HG03039 (cell line): ENCODE measurements around the gene BCAP31.
"Not testable (repeated sequence)": the region's sequence is repeated elsewhere in the genome, so short reads cannot be mapped to it uniquely, and the experiment has no call there.

ENCODE experiments used
- ATAC-seq: cut with Tn5 transposase; IDR thresholded peaks from one replicate; pipeline ENCODE4 v1.9.1; 2021; ENCODE audit warnings: mild to moderate bottlenecking, moderate library complexity; ENCODE audit not compliant: unreplicated experiment

The BCAP31 gene

DNA sequence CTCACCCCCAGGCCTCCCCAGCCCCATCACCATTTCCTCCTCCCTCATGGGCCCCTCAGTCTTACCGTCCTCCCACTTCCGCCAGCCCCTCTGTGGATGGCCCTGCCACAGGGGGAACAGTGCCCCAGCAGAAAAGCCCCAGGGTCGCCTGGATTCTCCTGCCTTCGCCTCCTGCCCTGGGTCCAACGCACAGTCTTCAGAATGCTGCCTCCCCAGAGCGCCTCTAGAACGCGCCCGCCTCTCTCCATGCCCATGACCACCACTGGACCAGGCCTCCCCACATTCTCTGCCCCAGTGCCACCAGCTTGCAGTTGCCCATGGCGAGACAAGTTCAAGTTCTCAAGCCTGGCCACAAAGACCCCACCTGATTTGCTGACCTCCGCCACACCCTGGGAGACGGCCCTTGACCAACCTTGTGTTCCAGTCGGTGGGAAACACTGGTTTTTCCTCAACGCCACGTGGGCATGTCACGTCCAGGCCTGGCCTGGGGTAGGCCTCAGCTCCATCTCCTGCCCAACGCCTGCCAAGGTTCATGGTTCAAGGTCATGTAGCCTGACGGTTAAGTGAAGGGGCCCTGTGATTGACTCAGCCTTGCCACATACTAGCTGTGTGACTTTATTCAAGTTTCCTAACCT, 39.2 kb upstream of the BCAP31 start:
- no peak for ATAC-seq

DNA sequence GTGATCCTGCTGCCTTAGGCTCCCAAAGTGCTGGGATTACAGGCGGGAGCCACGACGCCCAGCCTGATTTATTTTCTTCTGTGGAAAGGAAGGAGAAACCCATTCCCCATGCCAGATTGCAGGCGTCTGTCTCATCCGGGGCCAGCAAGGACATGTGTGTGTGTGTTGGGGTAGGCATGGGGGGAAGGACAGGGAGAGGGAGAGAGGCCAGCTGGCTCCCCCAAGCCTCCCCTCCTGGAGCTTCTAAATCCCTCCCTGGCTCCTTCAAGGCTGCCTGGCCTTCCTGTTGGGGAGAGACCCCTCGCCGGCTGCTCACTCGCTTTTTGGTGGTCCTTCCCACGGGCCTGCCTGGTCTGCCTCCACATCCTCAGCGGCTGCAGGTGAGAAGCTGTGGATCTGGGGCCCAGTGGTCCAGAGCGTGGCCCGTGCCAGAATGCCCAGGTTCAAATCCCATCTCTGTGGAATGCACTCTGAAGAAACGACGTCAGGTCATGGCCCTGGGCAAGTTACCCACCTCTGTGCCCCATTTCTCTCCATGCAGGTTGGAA, 38.5 kb upstream of the BCAP31 start:
- ATAC-seq, result no peak

DNA sequence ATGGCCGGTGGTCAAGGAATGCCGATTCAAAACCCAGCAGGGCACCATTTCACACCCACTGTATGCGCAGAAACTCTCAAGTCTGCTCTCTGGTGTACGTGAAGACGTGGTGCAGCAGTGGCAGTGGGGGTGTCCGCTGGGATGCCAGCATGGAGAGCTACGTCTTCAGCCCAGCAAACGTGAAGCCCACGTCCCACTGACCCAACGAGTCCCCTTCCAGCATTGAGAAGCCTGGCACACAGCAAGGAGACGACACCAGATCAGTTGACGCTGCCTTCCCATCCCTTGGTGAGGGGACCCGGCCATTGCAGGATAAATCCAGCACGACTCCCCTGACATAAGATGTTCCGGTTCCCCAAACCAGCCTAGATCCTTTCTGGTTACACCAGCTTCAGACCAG, 37.7 kb upstream of the BCAP31 start:
- no peak for ATAC-seq

DNA sequence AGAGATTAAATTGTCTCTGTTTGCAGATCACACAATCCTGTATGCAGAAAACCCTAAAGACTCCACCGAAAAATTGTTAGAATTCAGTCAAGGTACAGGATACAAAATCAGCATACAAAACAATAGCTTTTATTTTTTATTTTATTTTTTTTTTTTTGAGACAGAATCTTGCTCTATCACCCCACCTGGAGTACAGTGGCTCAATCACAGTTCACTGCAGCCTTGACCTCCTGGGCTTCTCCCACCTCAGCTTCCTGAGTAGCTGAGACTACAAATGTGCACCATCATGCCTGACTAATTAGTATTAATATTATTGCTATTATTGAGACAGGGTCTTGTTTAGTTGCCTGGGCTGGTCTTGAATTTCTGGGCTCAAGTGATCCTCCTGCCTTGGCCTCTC, 30.9 kb upstream of the BCAP31 start:
- ATAC-seq, result no peak

DNA sequence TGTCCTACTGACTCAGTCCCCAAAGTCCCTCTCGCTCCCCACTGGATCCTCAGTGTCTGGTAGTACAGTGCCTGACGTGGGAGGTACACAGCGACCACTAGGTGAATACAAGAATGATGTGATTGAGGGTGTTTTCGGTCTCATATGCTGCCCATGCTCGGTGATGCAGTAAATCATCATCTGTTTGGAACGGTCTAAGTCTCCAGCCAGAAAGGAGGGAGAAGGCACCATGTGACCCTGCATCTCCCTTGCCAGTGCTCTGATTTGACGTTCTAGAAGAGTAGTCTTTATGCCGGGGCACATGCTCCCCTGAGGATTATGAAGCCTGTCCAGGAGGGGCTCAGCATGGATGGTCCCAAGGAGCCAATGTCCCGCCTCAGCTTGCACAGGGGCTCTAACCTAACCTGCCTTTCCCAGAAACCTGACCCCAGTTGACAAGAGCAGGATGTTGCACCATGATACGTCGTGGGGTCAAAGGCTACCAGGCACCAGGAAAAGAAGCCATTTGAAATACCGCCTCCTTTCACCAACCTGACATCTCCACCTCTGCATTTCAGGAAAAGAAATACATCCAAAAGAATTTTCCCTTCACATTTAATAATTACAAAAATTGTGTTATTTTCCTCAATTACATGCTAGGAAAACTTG, 26.1 kb upstream of the BCAP31 start:
- no peak for ATAC-seq

DNA sequence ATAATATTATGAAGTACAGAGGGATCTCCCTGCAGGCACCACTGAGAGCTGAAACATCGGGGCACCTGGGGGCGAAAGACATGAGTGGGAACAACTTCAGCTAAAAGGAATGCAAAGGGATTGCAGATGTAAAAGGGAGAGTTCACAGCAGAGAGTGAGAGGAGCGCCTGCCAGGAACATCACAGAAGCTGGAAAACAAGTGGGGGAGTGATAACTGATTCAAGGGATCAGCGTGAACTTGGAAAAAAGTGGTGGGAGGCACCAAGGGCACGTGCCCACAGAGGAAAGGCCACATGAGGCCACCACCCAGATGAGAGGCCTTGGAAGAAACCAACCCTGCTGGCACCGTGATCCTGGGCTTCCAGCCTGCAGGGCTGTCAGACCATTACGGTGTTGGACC, 24.8 kb upstream of the BCAP31 start:
- ATAC-seq, result not testable (repeated sequence)

DNA sequence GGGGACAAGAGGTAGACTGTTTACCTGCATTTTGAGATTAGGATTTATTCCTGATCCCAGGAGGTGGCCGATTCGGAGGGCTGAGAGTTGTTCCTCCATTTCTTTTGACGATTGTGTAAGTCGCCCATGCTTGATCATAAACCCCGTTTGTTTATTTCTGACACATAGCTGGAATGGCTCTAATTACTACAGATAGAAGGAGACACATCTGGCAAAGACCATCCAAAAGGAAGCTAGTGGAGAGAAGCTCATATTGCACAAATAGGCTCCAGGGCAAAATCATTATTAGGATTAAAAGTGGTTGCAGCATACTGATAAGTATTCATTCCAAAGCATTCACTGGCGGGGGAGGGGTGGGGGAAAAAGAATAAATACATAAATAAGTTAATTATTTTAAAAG, 22.8 kb upstream of the BCAP31 start:
- ATAC-seq, result not testable (repeated sequence)

DNA sequence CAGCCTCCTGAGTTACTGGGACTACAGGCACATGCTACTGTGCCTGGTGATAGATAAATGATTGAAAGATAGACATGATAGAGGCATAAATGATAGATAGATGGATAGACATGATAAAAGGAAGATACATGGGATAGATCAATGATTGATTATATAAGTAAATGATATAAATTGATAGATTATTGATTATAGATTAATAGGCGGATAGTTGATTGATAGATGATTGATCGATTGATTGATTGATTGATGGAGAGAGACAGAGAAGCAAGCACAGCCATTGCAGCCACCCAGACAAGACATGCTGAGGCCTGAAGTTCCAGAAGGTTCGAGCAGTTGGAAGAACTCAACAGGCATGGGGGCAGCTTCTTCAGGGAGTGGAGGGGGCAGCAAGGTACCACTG, 22.2 kb upstream of the BCAP31 start:
- no peak for ATAC-seq

DNA sequence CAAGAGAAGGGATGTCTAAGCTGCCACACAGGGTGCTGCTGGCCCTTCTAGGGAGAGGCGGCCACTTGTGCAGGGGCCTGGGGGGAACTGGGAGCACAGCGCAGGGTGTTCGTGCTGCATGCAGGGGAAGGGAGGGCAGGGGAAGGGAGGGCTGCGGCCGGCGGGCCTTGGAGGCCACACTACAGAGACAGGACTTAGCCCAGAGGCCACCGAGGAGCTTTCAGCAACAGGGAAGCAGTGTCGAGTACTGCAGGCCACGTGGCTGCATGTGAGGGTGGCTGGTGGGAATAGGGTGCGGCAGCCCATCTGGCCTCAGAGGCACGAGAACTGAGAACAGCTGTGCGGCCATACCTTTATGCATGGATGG, 20.9 kb upstream of the BCAP31 start:
- not testable (repeated sequence) for ATAC-seq

DNA sequence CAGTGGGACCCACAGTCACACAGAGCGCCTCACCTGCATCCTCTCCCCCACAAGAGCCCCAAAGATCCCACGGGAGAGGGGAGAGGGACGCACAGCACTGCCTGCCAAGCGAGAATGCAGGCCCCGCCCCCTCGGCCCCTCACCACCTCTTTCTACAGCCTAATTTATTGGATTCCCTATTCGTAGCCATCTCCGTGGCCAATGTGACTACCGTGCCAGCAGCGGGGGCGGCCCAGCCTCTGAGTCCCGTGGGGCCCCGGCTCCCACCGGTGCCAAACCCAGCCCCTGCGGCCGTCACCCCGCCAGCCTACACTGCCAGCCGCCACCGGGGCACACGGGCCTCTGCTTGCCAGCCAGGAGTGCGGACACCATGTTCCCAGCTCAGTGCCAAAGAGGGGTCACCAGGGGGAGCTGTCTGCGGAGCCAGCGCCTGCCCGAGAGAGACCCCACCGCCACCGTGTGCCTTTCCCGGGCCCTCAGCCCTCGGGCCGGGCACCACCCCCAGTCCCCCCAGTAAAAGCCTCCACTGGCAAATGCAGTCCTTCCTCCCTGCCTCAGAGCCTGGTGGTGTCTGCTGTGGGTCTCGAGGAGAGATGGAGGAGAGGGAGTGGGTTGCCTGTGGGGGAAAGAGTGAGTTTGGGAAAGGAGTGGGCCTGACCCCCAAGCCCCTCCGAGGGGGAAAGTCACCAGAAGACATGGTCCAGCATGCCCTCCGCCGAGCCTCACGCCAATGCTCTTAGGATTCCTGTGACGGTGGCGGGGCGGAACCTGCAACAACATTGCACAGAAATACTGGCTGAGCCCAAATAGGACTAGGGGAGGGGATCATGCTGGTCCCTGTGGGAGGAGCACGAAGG, 20.3 kb upstream of the BCAP31 start:
- no peak for ATAC-seq

DNA sequence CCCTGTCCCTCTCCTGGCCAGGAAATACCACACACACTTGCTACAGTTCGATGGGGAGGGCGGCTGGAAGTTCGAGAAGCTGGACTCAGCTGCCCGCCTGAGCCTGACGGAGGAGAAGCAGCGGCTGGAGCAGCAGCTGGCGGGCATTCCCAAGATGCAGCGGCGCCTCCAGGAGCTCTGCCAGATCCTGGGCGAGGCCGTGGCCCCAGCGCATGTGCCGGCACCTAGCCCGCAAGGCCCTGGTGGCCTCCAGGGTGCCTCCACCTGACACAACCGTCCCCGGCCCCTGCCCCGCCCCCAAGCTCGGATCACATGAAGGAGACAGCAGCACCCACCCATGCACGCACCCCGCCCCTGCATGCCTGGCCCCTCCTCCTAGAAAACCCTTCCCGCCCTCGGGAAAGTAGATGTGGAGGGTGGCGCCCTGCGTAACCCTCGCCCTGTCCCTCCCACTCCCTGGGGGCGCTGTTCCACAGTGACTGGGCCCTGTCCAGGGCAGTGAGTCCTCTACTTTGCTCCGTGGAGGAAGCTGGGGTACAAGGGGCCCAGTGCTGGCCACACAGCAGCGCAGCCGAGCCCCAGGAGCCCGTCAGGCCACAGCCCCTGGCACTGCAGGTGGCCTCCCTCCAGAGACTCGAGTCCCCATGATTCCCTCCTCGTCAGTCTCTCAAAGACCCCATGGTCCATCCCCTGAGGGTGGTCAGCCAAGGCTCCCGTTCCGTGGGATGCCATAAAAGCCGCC, 19.5 kb upstream of the BCAP31 start:
- not testable (repeated sequence) for ATAC-seq

DNA sequence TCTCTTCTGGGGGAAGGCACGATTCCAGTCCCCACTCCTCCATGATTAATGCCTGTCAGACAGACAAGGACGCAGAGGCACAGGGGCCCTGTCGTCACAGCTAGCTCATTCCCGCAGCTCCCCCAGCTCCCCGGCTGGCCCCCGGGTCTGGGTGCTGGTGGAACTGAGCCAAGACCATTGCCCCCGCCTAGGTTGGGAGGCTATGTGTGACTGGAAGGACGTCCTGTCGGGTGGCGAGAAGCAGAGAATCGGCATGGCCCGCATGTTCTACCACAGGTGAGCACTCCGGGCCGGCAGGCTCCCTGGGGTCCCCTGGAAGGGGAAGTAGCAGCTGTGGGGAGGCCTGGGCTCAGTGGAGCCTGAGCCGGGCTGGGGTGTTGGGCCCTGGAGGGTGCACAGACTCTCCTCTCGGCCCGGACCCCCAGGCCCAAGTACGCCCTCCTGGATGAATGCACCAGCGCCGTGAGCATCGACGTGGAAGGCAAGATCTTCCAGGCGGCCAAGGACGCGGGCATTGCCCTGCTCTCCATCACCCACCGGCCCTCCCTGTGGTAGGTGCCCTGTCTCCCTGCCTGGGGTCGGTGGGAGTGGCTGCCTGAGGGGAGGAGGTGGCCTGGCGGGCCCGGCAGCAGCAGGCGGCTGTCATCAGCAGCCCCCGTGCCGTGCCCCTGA, 18.7 kb upstream of the BCAP31 start:
- not testable (repeated sequence) for ATAC-seq

DNA sequence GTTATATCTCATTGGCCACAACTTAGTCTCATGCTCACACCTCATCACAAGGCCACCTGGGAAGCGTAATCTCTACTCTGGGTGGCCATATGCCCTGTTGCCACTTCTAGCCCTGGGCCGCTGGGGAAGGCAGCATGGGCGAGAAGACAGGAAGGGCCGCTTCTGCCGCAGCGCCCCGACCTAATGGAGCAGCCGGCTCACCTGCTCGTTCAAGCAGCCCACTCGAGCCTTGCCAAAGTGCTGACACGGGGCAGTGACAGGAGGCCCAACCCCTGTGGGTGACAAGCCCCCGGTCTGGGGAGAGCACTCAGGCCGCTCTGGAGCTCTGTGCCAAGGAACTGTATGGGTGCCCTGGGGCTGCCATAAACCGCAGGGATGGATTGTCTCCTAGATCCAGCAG, 17.9 kb upstream of the BCAP31 start:
- not testable (repeated sequence) for ATAC-seq

DNA sequence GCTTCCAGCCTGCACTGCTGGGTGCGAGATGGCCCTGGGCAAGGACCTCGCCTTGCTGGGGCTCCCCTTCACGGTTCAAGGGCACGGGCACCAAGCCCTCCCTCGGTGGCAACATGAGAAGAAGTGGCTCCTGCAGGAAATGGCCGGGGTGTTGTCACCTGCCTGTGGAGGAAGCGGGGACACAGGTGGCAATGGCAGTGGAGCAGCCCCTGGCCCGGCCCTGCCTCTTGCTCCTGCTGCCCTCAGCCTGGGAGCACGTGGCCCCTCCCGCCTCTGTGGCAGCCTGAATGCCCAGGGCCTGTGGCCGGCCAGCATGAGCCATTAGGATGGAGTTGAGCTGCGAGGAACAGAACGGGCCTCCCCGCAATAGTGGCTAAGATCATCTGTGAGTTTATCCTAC, 17.3 kb upstream of the BCAP31 start:
- no peak for ATAC-seq

DNA sequence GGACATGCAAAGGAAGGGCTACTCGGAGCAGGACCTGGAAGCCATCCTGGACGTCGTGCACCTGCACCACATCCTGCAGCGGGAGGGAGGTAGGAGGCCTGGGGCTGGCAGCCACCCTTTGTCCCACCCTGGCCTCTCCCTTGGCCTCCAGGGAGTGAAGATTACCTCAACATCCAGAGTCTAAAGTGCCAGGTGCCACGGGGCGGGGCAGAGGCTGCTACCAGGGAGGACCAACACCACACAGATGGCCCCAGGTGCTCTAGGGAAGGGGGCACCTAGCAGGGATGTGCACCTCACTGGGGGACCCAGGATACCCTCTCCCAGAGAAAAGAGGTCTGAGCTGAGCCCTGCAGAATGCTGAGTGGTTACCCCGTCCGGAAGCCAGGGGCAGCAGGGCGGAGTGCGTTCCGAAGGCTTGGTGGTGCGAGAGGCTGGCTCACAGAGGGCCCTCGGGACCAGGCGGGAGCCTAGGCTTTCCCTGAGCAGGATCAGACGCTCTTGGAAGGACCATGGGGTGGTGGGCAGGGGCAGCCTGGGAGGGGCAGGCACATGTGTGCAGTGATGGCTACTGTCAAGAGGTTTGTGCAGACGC, 16.5 kb upstream of the BCAP31 start:
- no peak for ATAC-seq

DNA sequence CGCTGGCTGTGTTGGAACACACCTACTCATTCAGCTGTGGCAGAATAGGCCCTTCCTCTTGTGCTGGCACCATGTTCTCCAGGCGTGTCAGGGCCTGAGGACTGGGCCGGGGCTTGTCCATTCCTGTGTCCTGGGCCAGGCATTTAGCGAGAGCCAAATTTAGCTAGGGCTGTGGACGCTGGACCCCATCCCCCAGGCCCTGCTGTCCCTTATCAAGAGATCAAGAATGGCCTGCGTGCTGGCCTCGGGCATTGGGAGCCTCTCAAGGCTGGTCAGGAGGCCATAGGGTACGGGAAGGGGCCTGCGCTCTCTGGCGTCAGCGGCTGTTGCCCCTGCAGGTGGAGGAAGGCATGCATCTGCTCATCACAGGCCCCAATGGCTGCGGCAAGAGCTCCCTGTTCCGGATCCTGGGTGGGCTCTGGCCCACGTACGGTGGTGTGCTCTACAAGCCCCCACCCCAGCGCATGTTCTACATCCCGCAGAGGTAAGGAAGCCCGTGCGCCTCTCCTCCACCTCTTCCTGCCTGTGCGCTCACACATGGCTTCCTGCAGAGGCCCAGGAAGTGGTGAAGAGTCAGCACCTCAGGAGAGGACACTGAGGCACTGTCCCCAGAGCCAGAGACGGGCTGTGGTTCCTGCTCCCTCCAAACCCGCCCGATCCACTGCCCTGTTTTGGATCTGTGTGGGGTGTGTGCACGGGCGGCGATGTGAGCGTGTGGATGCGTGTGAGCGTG, 15.7 kb upstream of the BCAP31 start:
- ATAC-seq, result no peak

DNA sequence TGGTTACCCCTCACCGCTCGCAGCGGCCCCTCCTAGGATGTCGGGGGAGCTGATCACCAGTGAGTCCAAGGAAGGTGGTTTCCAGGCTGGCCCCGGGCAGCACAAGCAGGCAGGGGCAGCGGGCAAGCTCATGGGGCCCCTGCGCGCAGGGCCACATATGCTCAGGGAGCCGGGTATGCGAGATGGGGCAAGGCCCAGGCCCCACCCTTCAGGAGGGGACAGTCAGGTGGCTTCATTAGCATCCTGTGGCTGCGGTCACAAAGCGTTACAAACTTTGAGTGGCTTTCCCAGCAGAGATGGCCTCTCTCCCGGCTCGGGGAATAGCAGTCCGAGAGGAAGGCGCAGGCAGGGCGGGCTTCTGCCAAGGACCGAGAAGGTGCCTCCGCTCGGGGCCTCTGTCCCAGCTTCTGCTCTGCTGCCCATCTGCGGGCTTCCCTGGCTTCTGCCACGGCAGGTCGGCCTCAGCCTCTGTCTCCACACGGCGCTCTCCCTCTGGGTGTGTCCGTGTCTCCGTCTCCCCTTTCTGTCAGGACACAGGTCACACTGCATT, 13.9 kb upstream of the BCAP31 start:
- ATAC-seq, result no peak

DNA sequence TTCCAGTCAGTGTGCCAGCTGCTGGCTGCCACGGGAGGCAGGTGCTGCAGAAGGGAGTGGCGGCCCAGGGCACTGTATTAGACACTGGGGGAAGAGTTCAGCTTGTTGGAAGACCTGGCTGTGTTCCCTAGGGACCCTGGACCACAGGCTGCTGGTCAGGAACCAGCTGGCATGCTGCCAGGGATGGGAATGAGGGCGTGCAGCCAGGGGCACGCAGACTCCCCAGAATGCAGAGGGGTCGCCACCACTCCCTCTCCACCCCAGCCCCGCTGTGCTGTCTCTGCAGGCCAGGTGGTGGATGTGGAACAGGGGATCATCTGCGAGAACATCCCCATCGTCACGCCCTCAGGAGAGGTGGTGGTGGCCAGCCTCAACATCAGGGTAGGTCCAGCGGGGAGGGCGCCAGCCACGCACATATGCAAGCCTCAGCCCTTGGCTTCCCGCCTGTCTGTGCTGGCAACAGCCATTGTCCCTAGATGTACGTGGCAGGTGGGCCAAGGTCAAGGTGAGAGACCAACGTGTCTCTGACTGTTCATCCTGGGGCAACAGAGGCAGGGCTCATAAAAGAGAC, 12.8 kb upstream of the BCAP31 start:
- no peak for ATAC-seq
